OCI-LY7 (cell line): ENCODE data around the gene PIK3R4.

Experiments used
- EZH2phosphoT487 ChIP-seq: fragments of 200-600 bp; sonication (generic); IDR thresholded peaks from 2 replicates; pipeline ENCODE4 v1.6.1; 2018; ENCODE audit warnings: low read depth, borderline replicate concordance, mild to moderate bottlenecking, mixed run types, antibody characterized with exemption, low read length, moderate library complexity, mixed read lengths
- TF ChIP-seq, protein P1 (sequence below): fragments of 200-600 bp; sonication (generic); conservative IDR thresholded peaks from 2 replicates; pipeline ENCODE4 v1.5.1; 2014; ENCODE audit warnings: mild to moderate bottlenecking, antibody characterized with exemption, low read length, moderate library complexity, mixed read lengths

DNA sequence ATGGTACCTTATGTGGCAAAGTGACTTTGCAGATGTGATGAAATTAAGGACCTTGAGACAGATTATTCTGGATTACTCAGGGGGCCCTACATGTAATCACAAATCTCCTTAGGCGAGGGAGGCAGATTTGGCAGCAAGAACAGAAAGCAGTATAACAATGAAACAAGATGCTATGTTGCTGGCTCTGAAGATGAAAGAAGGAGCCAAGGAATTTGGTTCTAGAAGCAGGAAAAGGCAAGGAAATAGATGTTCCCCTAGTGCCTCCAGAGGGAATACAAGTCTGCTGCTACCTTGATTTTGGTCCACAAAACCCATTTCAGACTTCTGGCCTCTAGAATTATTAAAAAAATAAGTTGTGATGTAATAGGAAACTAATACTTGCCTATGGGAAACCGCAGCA, 64.5 kb downstream of the PIK3R4 start:
- TF ChIP-seq, protein P1, sequence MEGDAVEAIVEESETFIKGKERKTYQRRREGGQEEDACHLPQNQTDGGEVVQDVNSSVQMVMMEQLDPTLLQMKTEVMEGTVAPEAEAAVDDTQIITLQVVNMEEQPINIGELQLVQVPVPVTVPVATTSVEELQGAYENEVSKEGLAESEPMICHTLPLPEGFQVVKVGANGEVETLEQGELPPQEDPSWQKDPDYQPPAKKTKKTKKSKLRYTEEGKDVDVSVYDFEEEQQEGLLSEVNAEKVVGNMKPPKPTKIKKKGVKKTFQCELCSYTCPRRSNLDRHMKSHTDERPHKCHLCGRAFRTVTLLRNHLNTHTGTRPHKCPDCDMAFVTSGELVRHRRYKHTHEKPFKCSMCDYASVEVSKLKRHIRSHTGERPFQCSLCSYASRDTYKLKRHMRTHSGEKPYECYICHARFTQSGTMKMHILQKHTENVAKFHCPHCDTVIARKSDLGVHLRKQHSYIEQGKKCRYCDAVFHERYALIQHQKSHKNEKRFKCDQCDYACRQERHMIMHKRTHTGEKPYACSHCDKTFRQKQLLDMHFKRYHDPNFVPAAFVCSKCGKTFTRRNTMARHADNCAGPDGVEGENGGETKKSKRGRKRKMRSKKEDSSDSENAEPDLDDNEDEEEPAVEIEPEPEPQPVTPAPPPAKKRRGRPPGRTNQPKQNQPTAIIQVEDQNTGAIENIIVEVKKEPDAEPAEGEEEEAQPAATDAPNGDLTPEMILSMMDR: no peak
- no peak for TF ChIP-seq EZH2phosphoT487
